Measurements from ENCODE around the gene EFS.

DNA sequence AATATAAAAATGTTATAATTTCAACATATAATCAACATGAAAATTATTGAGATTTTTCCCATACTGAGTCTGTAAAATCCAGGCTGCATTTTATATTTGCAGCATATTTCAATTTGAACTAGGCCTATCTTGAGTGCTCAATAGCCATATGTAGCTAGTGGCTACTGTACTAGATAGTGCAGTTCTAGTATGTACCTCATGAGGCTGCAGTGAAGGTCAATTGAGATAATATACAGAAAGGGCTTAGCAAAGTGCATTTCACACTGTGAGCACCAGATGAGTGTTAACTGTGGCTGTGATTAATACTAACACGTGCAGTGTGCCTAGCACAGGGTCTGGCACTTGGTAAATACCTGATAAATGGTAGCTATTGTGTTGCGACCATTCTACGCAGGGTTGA, 6.9 kb downstream of the EFS start:
- no peak for TF ChIP-seq CTCF (IDR thresholded peaks at IDR 0.05)
- no peak for TF ChIP-seq POLR2A (IDR thresholded peaks at IDR 0.05)
